H1 (cell line): ENCODE results near the gene LRP8. TPM values are rescaled to one million over a fixed set of nuclear protein-coding genes. Genes with fewer than 3 reads are reported as not detected.
A peak's percentile ranks its signal among the peaks of the same experiment; 100 is the strongest.

ENCODE experiments used
- CTCF ChIA-PET: fragments of 300-600 bp; sonication (Branson Sonifier 250); formaldehyde crosslinking; loops from one replicate; lab custom pipeline; 2021; ENCODE audit not compliant: partially characterized antibody; lab: Charles Lee
- POLR2A ChIA-PET: fragments of 300-600 bp; sonication (Branson Sonifier 250); formaldehyde crosslinking; loops from one replicate; lab custom pipeline; 2021; ENCODE audit warnings: inconsistent platforms; ENCODE audit not compliant: partially characterized antibody; lab: Charles Lee
- DNase-seq, 2 experiments: peaks; one replicate each; pipeline versions ENCODE4 v3.0.0 to v3.0.0-alpha.2; 2010 to 2022; ENCODE audit warnings: low spot score in 2 of 2, low read depth in 1 of 2, mixed read lengths in 1 of 2
- FAIRE-seq: peaks from 2 replicates; lab custom pipeline; 2011; peaks lifted over from hg19 to GRCh38; lab: Jason Lieb, UNC
- H2AFZ ChIP-seq: 2 replicates; pipeline ENCODE4 v1.8.1; 2012; ENCODE audit warnings: low read length, inconsistent platforms
- H2AK5ac ChIP-seq: 2 replicates; pipeline ENCODE4 v1.6.1; 2013; ENCODE audit warnings: low read depth, low read length
- H2BK120ac ChIP-seq: replicated peaks from 2 replicates; pipeline ENCODE3; 2013; ENCODE audit warnings: low read depth, low read length, inconsistent platforms
- H2BK12ac ChIP-seq: 2 replicates; pipeline ENCODE4 v1.6.1; 2013; ENCODE audit warnings: low read depth, low read length
- H2BK15ac ChIP-seq: 2 replicates; pipeline ENCODE4 v1.6.1; 2013; ENCODE audit warnings: low read length
- H2BK20ac ChIP-seq: 2 replicates; pipeline ENCODE4 v1.6.1; 2013; ENCODE audit warnings: low read length
- H2BK5ac ChIP-seq: 2 replicates; pipeline ENCODE4 v1.6.1; 2013; ENCODE audit warnings: low read depth, low read length
- H3K14ac ChIP-seq: 2 replicates; pipeline ENCODE4 v1.6.1; 2013; ENCODE audit warnings: inconsistent platforms; ENCODE audit not compliant: insufficient read length
- H3K18ac ChIP-seq: 2 replicates; pipeline ENCODE4 v1.6.1; 2013; ENCODE audit warnings: low read length; ENCODE audit errors: extremely low read depth
- H3K23ac ChIP-seq: 2 replicates; pipeline ENCODE4 v1.6.1; 2013; ENCODE audit warnings: inconsistent platforms; ENCODE audit not compliant: insufficient read length
- H3K23me2 ChIP-seq: 2 replicates; pipeline ENCODE4 v1.6.1; 2013; ENCODE audit warnings: low read depth, low read length
- H3K27ac ChIP-seq: 2 replicates; pipeline ENCODE4 v1.6.1; 2011; ENCODE audit warnings: low read depth, low read length, inconsistent platforms
- H3K27me3 ChIP-seq, 4 experiments: replicated peaks in 1 of 4; 1 replicate in 1 of 4; 2 replicates in 3 of 4; pipeline versions ENCODE4 v1.6.1 to v1.8.1; 2011 to 2013; ENCODE audit warnings: low read length in 3 of 4, mild to moderate bottlenecking in 3 of 4, inconsistent platforms in 2 of 4, mixed read lengths in 2 of 4, moderate library complexity in 1 of 4; ENCODE audit not compliant: control insufficient read depth in 3 of 4, insufficient read depth in 3 of 4; ENCODE audit errors: extremely low read depth in 1 of 4
- H3K36me3 ChIP-seq, 4 experiments: 2 replicates each; pipeline versions ENCODE4 v1.6.1 to v1.8.1; 2011 to 2013; ENCODE audit warnings: mild to moderate bottlenecking in 4 of 4, low read length in 3 of 4, moderate library complexity in 2 of 4, control low read depth in 1 of 4, inconsistent platforms in 1 of 4; ENCODE audit not compliant: insufficient read depth in 4 of 4, control insufficient read depth in 2 of 4
- H3K4ac ChIP-seq: replicated peaks from 2 replicates; pipeline ENCODE3; 2013; ENCODE audit warnings: low read length, low read depth, mixed read lengths, inconsistent platforms; ENCODE audit not compliant: insufficient read length
- H3K4me1 ChIP-seq, 4 experiments: replicated peaks in 1 of 4; 1 replicate in 1 of 4; 2 replicates in 3 of 4; pipeline versions ENCODE4 v1.6.1 to v1.8.1; 2011 to 2013; ENCODE audit warnings: low read length in 3 of 4, inconsistent platforms in 2 of 4, mixed read lengths in 1 of 4; ENCODE audit not compliant: insufficient read depth in 4 of 4, control insufficient read depth in 3 of 4
- H3K4me2 ChIP-seq, 2 experiments: 2 replicates each; pipeline versions ENCODE4 v1.6.1 to v1.8.1; 2011 to 2013; ENCODE audit warnings: low read depth in 2 of 2, low read length in 2 of 2, control low read depth in 1 of 2, inconsistent platforms in 1 of 2, mild to moderate bottlenecking in 1 of 2; ENCODE audit not compliant: insufficient read depth in 1 of 2
- H3K4me3 ChIP-seq, 4 experiments: fragments of 200-600, 300-600 bp in 1 of 4; sonication (generic), shearing (Covaris generic), sonication (Bioruptor Twin) in 1 of 4; 2 replicates each; pipeline versions ENCODE4 v1.5.1 to v1.8.1; 2011 to 2016; ENCODE audit warnings: low read length in 4 of 4, low read depth in 3 of 4, control low read depth in 2 of 4, inconsistent platforms in 2 of 4, mild to moderate bottlenecking in 2 of 4, mixed read lengths in 1 of 4, moderate library complexity in 1 of 4; ENCODE audit not compliant: insufficient read depth in 2 of 4; ENCODE audit errors: extremely low read depth in 1 of 4
- H3K56ac ChIP-seq: replicated peaks from 2 replicates; pipeline ENCODE3; 2013; ENCODE audit warnings: low read depth, mild to moderate bottlenecking, mixed read lengths, low read length, inconsistent platforms; ENCODE audit not compliant: insufficient read length
- H3K79me1 ChIP-seq: 2 replicates; pipeline ENCODE4 v1.6.1; 2013; ENCODE audit warnings: low read depth, low read length, control low read depth
- H3K79me2 ChIP-seq, 2 experiments: 2 replicates each; pipeline versions ENCODE4 v1.6.1 to v1.8.1; 2012 to 2013; ENCODE audit warnings: low read length in 2 of 2, mild to moderate bottlenecking in 2 of 2, inconsistent platforms in 1 of 2; ENCODE audit not compliant: insufficient read depth in 2 of 2, control insufficient read depth in 1 of 2
- H3K9ac ChIP-seq, 4 experiments: replicated peaks in 1 of 4; 1 replicate in 1 of 4; 2 replicates in 3 of 4; pipeline versions ENCODE4 v1.6.1 to v1.8.1; 2011 to 2013; ENCODE audit warnings: low read depth in 3 of 4, low read length in 3 of 4, control low read depth in 2 of 4, mild to moderate bottlenecking in 2 of 4, moderate library complexity in 2 of 4, inconsistent platforms in 1 of 4; ENCODE audit errors: extremely low read depth in 1 of 4
- H3K9me3 ChIP-seq, 2 experiments: 2 replicates each; pipeline versions ENCODE4 v1.6.1 to v1.8.1; 2012 to 2013; ENCODE audit warnings: mild to moderate bottlenecking in 2 of 2, moderate library complexity in 2 of 2, control low read depth in 1 of 2, inconsistent platforms in 1 of 2, low read depth in 1 of 2, low read length in 1 of 2, mixed read lengths in 1 of 2; ENCODE audit not compliant: insufficient read depth in 2 of 2
- H4K20me1 ChIP-seq, 2 experiments: replicated peaks in 1 of 2; 2 replicates each; pipeline versions ENCODE3 to v1.8.1; 2011 to 2013; ENCODE audit warnings: inconsistent platforms in 2 of 2, low read length in 2 of 2, mild to moderate bottlenecking in 1 of 2; ENCODE audit not compliant: insufficient read depth in 2 of 2, control insufficient read depth in 1 of 2
- H4K5ac ChIP-seq: 2 replicates; pipeline ENCODE4 v1.6.1; 2013; ENCODE audit warnings: low read length, low read depth, mixed read lengths, inconsistent platforms; ENCODE audit not compliant: insufficient read length
- H4K8ac ChIP-seq: 2 replicates; pipeline ENCODE4 v1.8.0; 2013; ENCODE audit warnings: mild to moderate bottlenecking, moderate library complexity, low read length, inconsistent platforms; ENCODE audit not compliant: insufficient read depth; ENCODE audit errors: extremely low read depth
- H4K91ac ChIP-seq: replicated peaks from 2 replicates; pipeline ENCODE3; 2013; ENCODE audit warnings: low read length, mixed read lengths, inconsistent platforms; ENCODE audit not compliant: insufficient read length
- CEBPB ChIP-seq: IDR thresholded peaks from 2 replicates; pipeline ENCODE4 v1.6.1; 2012; ENCODE audit warnings: low read depth, low read length
- EP300 ChIP-seq, 2 experiments: IDR thresholded peaks; 1 replicate in 1 of 2; 2 replicates in 1 of 2; pipeline ENCODE4 v1.6.1; 2011 to 2012; ENCODE audit warnings: low read depth in 2 of 2, low read length in 2 of 2, mild to moderate bottlenecking in 2 of 2, borderline replicate concordance in 1 of 2, inconsistent platforms in 1 of 2, moderate library complexity in 1 of 2
- POU5F1 ChIP-seq: IDR thresholded peaks from 2 replicates; pipeline ENCODE4 v1.6.1; 2011; ENCODE audit warnings: low read depth, mild to moderate bottlenecking, low read length, moderate library complexity
- TCF12 ChIP-seq: IDR thresholded peaks from 2 replicates; pipeline ENCODE4 v1.6.1; 2011; ENCODE audit warnings: low read depth, mild to moderate bottlenecking, low read length
- ZNF274 ChIP-seq: IDR thresholded peaks from 2 replicates; pipeline ENCODE4 v1.7.0; 2012; ENCODE audit warnings: low read length, borderline replicate concordance; ENCODE audit errors: extremely low read depth
- WGBS, 2 experiments: shearing (Covaris generic) in 1 of 2; methylation state at CpG; one replicate each; pipeline versions ENCODE4 v1.1.6 to v1.1.7; 2013 to 2015; ENCODE audit warnings: low lambda C conversion rate in 2 of 2, mixed read lengths in 2 of 2, inconsistent platforms in 1 of 2, low coverage in 1 of 2, missing lambda C conversion rate in 1 of 2; ENCODE audit not compliant: insufficient replicate concordance in 2 of 2, insufficient coverage in 1 of 2, insufficient read length in 1 of 2; ENCODE audit errors: extremely low coverage in 1 of 2, missing lambda C conversion rate in 1 of 2; 5-methylcytosine and 5-hydroxymethylcytosine counted together
- polyA plus RNA-seq, 7 experiments: library from polyadenylated mRNA; depleted of rRNA in 3 of 7; stranded (reverse) in 5 of 7; unstranded in 2 of 7; fragments of >200 nt in 5 of 7; fragments of 200-250 nt in 2 of 7; gene quantifications; 1 replicate in 5 of 7; 2 replicates in 1 of 7; 4 replicates in 1 of 7; pipeline versions ENCODE4 v1.2.1 to v1.2.3, GENCODE V29; 2011 to 2013; ENCODE audit warnings: missing spikeins in 2 of 7, mixed read lengths in 2 of 7
- total RNA-seq: library from RNA; stranded (reverse); fragmentation: NEBNext Ultra II Directional; extraction: Animal tissue kit (Norgen Biotek cat#: 25700); gene quantifications from 2 replicates; pipeline ENCODE4 v1.2.1, GENCODE V29; 2021

LRP8 gene
- total and polyA plus RNA-seq, 2 of the 8 experiments (the other 6 are each of a cell fraction or from before 2014, with no cell fraction given), result 63.2 to 66.4 TPM

GRCh38 chr1:53371121-53371666 is 43.3 kb upstream of the LRP8 start:
- no peak for FAIRE-seq
- H3K23me2 ChIP-seq, result no peaks in the 10 kb centered on the region
- no peaks in the 10 kb centered on the region; a peak in 3 of 7 replicates for H3K27me3 ChIP-seq
- POLR2A ChIA-PET, result no interaction called here
- H3K14ac ChIP-seq, result no peak overlapping the region
- no peak overlapping the region for H3K27ac ChIP-seq
- H3K9ac ChIP-seq, result no peak overlapping the region
- H3K79me1 ChIP-seq, result no peaks in the 10 kb centered on the region
- H3K4ac ChIP-seq, result no peak overlapping the region
- H3K9me3 ChIP-seq, result no peaks in the 10 kb centered on the region
- H3K79me2 ChIP-seq, result no peaks in the 10 kb centered on the region
- H3K4me1 ChIP-seq, result peaks cover 0 to 6% (median 1%) of the 10 kb centered on the region in 4 experiments; a peak in 3 of 7 replicates
- H3K23ac ChIP-seq, result no peak overlapping the region
- TF ChIP-seq ZNF274 (no peak), EP300 (IDR thresholded peaks at IDR 0.05; ENCODE audit: borderline replicate concordance in 1 of 2, low read depth in 2 of 2, low read length in 2 of 2) (no peak), POU5F1 (no peak), TCF12 (no peak), CEBPB (no peak)
- TF ChIP-seq, all 59 proteins: peak for 0
- Histone ChIP-seq H2BK12ac (no peak overlapping the region), H2BK15ac (no peak overlapping the region; the same call in 1 of the 2 replicates), H3K4me2 (0 out of 4 replicates have a peak overlapping the region, but pooled peaks of 1 of the 2 experiments have one; percentile 4), H4K91ac (no peak overlapping the region), H2AK5ac (no peak overlapping the region), H4K5ac (no peak overlapping the region), H3K36me3 (no peaks in the 10 kb centered on the region), H2BK5ac (no peak overlapping the region), H2AFZ (no peak overlapping the region), H2BK20ac (no peak overlapping the region), H2BK120ac (no peak overlapping the region), H4K20me1 (no peaks in the 10 kb centered on the region), H3K56ac (no peak overlapping the region), H3K18ac (no peak overlapping the region; the same call in 1 of the 2 replicates), H3K4me3 (no peak overlapping the region), H4K8ac (no peak overlapping the region)
- 74% methylated on average over 14 of the region's 15 CpGs; no CpG with 5 or more reads in 1 of the 2 experiments for WGBS, 2 experiments
- CTCF ChIA-PET, result interaction anchor here (1.1 to 1.3 kb wide), 2 partner anchors 11 to 22 kb away, joined by 3 read pairs; no protein-coding TSS in a partner anchor
- DNase-seq, result peak in 1 of 2 experiments; percentile 44
